ENCODE results near the gene SNRNP35.
A peak's percentile ranks its signal among the peaks of the same experiment; 100 is the strongest.
"Not testable (repeated sequence)": the region's sequence is repeated elsewhere in the genome, so short reads cannot be mapped to it uniquely, and the experiment has no call there.

SNRNP35 gene, protein sequence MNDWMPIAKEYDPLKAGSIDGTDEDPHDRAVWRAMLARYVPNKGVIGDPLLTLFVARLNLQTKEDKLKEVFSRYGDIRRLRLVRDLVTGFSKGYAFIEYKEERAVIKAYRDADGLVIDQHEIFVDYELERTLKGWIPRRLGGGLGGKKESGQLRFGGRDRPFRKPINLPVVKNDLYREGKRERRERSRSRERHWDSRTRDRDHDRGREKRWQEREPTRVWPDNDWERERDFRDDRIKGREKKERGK

GRCh38 chr12:123457980-123458779, at the start of gene SNRNP35:
Gene SNRNP35, plus strand, starts transcription at chr12:123458139. Its CDS starts 7,402 bp downstream, at chr12:123465541.
- DNase-seq (ENCODE audit: low read depth, low spot score): no peak
- H3K27ac ChIP-seq: peak within 1 kb of the TSS; percentile 96

GRCh38 chr12:123408619-123409018, 49.3 kb upstream of the SNRNP35 start:
- not testable (repeated sequence) for DNase-seq (ENCODE audit: low read depth, low spot score)

DNA sequence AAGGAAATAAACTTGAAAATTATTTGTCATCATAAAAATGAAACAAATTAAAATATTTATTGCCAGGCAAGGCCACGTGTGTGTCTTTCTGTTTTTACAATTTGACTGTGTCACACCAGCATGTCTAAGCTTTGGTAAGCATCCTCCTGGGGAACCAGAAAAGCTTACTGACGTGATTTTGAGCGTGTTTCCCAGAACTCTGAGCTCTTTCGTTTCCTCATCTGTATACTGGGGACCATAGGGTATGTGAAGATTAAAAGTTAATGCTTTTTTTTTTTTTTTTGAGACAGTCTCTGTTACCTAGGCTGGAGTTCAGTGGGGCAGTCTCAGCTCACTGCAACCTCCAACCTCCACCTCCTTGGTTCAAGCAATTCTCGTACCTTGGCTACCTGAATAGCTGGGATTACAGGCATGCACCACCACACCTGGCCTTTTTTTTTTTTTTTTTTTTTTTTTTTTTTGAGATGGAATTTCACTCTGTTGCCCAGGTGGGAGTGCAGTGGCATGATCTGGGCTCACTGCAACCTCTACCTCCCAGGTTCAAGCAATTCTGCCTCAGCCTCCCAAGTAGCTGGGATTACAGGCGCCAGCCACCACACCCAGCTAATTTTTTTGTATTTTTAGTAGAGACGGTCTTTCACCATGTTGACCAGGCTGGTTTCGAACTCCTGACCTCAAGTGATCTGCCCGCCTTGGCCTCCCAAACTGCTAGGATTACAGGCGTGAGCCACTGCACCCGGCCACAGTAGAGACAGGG, 48.5 kb upstream of the SNRNP35 start:
- H3K27ac ChIP-seq; DNase-seq (ENCODE audit: low read depth, low spot score): not testable (repeated sequence)

More at GRCh38 chr12:123408619-123409018, 49.3 kb upstream of the SNRNP35 start:
- H3K27ac ChIP-seq: not testable (repeated sequence)

DNA sequence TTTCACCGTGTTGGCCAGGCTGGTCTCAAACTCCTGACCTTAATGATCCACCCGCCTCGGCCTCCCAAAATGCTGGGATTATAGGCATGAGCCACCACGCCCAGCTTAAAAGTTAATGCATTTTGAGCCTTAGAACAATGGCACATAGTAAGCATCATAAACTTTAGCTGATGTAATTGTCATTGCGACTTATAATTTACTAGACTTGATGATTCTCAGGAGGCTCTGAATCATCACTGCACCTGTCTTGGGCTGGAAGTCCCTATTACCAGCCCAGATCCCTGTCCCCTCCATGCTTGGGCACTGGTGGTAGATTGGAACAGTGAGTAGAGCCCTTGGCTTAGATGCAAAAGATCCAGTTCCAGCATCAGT, 47.9 kb upstream of the SNRNP35 start:
- no peak for DNase-seq (ENCODE audit: low read depth, low spot score)
- no peak overlapping the region for H3K27ac ChIP-seq

DNA sequence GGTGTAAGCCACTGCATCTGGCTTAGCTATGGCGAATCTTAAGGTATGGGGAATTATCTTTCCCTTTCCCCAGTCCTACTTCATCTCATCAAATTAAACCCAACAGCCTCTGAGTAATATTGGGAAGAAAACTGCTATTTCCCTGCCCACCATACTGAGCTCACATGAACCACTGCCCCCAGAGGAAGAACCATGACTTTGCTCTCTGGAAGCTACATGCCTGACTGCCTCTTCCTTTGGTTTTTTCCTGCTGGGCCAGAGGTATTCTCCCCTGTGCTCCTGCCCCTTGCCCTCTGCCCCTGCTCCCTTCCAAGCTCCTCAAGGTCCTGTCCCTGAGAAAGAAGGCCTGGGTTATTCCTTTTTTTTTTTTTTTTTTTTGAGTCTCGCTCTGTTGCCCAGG, 36.6 kb upstream of the SNRNP35 start:
- H3K27ac ChIP-seq: no peak overlapping the region
- DNase-seq (ENCODE audit: low read depth, low spot score): no peak

DNA sequence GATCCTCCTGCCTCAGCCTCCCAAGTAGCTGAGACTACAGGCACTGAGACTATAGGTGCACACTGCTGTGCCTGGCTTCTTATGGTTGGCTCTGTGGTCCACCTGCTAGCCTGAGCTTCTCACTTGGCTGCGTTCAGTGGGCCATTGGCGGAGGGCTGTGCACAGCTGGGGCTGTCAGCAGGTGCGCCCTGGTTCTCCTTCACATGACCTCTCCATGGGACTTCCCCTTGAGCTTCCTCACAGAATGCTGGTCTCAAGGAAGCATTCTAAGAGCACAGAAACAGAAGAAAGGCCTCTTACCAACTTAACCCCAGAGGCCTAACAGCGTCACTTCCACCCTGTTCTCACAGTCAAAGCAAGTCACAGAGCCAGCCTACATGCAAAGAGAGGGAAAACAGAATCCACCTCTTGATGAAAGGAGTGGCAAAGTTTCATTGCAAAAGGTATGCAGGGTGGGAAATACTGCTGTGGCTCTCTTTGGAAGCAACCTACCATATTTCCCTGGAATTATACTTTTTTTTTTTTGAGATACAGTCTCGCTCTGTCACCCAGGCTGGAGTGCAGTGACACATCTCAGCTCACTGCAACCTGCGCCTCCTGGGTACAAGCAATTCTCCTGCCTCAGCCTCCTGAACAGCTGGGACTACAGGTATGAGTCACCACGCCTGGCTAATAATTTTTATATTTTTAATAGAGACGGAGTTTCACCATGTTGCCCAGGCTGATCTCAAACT, 30.7 kb upstream of the SNRNP35 start:
- H3K27ac ChIP-seq: no peak overlapping the region
- no peak for DNase-seq (ENCODE audit: low read depth, low spot score)

- no peak for DNase-seq (ENCODE audit: low read depth, low spot score)
- no peak overlapping the region for H3K27ac ChIP-seq
Observed at GRCh38 chr12:123428591-123428990, 29.3 kb upstream of the SNRNP35 start.

- DNase-seq (ENCODE audit: low read depth, low spot score); H3K27ac ChIP-seq: not testable (repeated sequence)
Observed at GRCh38 chr12:123429101-123429500, 28.8 kb upstream of the SNRNP35 start.

GRCh38 chr12:123431951-123432817, 25.8 kb upstream of the SNRNP35 start:
- DNase-seq (ENCODE audit: low read depth, low spot score): not testable (repeated sequence)
- H3K27ac ChIP-seq: peak overlapping the region; percentile 36

DNA sequence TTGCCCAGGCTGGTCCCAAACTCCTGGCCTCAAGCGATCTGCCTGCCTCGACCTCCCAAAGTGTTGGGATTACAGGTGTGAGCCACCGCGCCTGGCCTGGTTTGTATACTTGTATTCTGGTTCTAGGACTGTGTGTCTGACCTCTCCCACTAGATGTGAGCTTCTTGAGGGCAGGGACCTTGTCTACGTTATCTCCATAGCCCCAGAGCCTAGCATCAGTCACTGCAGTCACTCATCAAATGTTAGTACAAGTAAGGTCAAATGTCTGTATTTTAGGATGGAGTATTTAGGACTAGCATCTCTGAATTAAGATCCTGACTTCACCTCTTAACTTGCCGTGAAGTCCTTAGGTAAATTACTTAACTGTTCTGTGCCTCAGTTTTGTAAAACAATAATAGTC, 24.3 kb upstream of the SNRNP35 start:
- H3K27ac ChIP-seq: peak overlapping the region; percentile 36

GRCh38 chr12:123435636-123436016, 22.3 kb upstream of the SNRNP35 start:
- H3K27ac ChIP-seq: peak overlapping the region; percentile 59
- DNase-seq (ENCODE audit: low read depth, low spot score): no peak

More for the DNA sequence above, 24.3 kb upstream of the SNRNP35 start:
- no peak for DNase-seq (ENCODE audit: low read depth, low spot score)

- DNase-seq (ENCODE audit: low read depth, low spot score): no peak
- peak within 1 kb of the TSS; percentile 59 for H3K27ac ChIP-seq
Observed at GRCh38 chr12:123436017-123436964, 21.6 kb upstream of the SNRNP35 start, which contains the start of gene RILPL2. Gene RILPL2, minus strand, starts transcription at chr12:123436684. Its CDS starts 264 bp downstream, at chr12:123436420.

DNA sequence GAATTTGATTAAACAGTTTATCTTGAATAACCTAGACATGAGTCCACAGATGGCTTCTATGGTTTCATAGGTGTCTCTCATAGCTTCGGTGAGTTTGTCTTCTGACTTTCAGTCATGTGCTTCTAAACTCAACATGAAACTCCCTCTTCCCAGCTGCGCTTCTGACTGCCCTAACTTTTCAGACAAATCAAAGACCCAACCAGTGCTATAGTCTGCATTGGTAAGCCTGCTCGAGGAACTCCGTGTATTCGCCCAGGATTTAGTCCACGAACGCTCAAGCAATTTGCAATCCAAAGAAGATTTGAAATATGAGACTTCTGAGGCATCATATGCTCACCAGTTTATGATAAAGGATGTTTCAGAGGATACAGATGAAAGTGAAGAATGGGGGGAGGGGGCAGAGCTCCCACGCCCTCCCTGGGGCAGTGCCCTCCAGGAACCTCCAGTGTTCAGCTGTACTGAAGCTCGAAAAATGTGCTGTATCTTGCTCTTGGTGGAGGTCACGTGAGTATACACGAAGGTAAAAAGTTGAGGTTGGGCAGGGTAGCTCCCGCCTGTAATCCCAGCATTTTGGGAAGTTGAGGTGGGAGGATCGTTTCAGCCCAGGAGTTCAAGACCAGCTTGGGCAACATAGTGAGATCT, 16.3 kb upstream of the SNRNP35 start:
- no peak for DNase-seq (ENCODE audit: low read depth, low spot score)
- H3K27ac ChIP-seq: no peak overlapping the region

DNA sequence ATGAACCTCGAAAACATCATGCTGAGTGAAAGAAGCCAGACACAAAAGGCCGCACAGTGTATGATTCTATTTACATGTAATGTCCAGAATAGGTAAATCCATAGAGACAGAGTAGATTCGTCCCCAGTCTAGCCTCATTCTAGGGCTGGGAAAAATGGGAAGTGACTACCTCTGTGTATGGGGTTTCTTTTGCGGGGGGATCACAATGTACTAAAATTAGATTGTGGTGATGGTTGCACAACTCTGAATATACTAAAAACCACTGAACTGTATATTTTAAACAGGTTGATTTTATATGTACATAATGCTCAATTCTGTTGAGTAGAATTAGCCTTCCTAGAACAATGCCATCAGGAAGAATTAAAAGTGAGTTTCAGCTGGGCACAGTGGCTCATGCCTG, 15.2 kb upstream of the SNRNP35 start:
- DNase-seq (ENCODE audit: low read depth, low spot score): no peak

GRCh38 chr12:123444092-123445026, 13.6 kb upstream of the SNRNP35 start:
- DNase-seq (ENCODE audit: low read depth, low spot score): no peak
- no peak overlapping the region for H3K27ac ChIP-seq

More for the DNA sequence above, 15.2 kb upstream of the SNRNP35 start:
- H3K27ac ChIP-seq: no peak overlapping the region
